ENCODE measurements around the gene DICER1.
"Not testable (repeated sequence)": the region's sequence is repeated elsewhere in the genome, so short reads cannot be mapped to it uniquely, and the experiment has no call there.

Gene DICER1, protein sequence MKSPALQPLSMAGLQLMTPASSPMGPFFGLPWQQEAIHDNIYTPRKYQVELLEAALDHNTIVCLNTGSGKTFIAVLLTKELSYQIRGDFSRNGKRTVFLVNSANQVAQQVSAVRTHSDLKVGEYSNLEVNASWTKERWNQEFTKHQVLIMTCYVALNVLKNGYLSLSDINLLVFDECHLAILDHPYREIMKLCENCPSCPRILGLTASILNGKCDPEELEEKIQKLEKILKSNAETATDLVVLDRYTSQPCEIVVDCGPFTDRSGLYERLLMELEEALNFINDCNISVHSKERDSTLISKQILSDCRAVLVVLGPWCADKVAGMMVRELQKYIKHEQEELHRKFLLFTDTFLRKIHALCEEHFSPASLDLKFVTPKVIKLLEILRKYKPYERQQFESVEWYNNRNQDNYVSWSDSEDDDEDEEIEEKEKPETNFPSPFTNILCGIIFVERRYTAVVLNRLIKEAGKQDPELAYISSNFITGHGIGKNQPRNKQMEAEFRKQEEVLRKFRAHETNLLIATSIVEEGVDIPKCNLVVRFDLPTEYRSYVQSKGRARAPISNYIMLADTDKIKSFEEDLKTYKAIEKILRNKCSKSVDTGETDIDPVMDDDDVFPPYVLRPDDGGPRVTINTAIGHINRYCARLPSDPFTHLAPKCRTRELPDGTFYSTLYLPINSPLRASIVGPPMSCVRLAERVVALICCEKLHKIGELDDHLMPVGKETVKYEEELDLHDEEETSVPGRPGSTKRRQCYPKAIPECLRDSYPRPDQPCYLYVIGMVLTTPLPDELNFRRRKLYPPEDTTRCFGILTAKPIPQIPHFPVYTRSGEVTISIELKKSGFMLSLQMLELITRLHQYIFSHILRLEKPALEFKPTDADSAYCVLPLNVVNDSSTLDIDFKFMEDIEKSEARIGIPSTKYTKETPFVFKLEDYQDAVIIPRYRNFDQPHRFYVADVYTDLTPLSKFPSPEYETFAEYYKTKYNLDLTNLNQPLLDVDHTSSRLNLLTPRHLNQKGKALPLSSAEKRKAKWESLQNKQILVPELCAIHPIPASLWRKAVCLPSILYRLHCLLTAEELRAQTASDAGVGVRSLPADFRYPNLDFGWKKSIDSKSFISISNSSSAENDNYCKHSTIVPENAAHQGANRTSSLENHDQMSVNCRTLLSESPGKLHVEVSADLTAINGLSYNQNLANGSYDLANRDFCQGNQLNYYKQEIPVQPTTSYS (N-terminal part only)

DNA sequence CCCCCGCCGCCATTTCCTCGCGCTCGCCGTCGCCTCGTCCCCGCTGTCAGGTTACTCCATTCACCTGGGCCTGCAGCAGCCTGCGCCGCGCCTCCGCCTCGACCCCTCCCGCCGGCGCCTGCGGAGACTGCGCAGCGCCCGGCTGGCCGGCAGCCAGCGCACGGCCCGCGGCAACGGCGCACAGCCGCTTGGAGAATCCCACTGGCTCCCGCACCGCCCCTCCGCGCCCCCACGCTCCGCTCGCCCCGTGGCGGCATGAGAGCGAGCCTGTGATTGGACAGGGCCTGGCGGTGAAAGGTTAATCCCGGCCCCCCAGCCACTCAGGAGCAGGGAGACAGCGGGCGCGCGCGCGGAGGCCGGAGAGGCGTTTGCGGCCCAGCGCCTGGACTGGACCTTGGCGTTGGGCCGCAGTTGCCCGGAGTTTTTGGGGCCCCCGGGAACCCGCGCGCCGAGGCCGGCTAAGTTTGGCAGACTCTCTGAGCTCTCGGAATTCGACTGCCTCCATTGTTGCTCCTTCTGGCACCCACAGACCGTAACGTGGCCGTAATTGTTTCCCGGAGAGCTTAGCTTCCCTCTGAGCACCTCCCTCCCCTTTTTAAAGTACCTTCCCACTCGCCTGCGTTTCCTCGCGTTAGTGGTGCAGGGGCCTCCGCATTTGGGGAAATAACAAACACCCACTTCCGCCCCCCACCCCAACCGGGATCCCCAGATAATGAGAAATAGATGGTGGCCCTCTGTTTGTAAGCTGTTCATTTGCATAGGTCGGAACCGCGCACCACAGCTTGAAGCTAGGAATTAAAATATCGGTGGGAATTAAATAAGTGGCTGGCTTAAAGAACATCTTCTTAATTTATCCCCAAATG lies at the start of gene DICER1:
Gene DICER1 (minus strand): TSS at position 203 of the 863 bp plus-strand sequence. CDS start 24,071 bp downstream, outside the sequence.
- peak; percentile 73 to 74 for DNase-seq

DNA sequence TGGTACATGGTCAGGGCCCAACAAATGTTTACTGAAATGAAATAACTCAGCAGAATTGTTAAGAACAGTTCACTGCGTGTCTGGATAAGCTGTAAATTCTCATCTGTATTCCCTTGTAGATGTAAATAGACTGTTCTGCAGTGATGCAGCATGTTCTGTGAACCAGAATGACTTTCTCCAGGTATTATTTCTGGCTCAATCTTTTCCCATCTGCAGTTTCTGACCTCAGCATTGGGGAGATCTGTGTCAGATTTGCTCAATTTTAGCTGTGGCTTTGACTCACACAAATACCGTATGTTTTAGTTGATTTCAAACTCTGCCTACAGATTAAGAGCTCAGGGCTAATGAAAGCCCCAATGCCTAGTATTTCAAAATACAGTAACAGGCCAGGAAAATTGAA lies 49.2 kb upstream of the DICER1 start:
- no peak for DNase-seq

DNA sequence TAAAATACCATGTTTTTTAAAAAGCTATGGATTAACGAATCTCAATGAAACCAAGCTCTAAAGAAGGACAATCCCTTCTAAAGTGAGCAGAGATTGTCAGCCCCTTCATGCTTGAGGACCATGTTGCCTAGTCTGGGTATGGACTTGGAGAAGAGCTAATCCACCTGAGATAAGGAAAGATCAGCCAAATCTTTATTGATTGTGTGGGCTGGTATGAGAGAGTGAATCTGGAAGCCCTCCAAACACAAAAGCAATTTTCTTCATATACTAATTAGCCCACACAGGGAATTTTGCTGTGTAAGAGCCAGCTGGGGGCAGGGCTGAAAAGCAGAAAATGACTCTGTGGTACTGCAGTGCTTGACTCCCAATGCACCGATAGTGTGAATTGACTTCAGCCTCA lies 47.4 kb upstream of the DICER1 start:
- DNase-seq, result no peak

DNA sequence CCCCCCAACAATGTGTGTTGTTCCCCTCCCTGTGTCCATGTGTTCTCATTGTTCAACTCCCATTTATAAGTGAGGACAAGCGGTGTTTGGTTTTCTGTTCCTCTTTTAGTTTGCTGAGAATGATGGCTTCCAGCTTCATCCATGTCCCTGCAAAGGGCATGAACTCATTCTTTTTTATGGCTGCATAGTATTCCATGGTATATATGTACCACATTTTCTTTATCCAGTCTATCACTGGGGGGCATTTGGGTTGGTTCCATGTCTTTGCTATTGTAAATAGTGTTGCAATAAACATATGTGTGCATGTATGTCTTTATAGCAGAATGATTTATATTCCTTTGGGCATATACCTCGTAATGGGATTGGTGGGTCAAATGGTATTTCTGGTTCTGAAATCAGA lies 44.4 kb upstream of the DICER1 start:
- DNase-seq, result not testable (repeated sequence)

DNA sequence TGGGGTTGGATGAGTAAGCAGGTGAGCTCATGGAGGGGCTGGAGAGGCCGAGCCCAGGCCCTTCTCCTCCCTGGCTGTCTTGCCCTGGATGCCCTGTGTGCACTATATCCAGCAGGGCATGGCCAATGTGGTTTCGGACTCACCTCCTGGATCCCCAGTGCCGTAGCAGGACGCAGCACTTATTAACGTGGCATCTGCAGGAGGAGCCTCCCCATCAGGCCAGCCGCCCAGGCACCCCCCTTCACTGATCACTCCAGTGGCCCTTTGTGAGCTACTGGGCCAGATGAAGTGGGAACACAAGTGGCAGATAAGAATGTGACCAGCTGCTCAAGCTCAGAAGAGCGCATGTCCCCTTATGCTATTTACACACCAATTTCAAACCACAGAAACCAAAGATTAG lies 43.1 kb upstream of the DICER1 start:
- DNase-seq, result no peak

DNA sequence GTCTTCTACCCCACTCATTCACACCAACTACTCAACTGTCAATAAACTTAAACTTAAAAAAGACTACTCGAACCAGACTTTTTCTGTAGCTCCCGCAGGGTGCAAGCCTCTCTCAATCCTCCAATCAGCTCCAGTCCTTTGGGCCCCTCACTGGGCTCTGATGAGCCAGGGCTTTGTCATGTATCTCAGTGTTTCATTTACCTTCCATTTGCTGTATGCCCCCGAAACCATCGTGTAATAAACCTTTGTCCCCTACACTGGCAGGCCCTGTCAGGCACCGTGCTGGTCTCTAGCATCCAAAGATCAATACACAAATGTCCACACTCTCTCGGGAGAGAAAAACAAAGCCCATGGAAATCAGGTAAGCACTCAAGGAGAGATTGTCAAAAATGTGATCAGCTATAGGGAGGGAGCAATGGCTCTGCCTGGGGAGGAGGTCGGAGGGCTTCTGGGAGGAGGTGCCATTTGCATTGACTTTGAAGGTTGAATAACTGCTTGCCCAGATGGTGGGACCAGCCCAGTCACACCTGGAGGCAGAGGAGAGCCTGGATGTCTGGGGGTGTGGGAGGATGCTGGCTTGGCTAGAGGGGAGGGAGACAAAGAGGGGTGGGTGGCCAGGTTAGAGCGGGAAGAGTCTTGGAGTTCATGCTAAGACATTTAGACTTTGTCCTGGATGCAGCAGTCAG lies 42.1 kb upstream of the DICER1 start:
- no peak for DNase-seq

DNA sequence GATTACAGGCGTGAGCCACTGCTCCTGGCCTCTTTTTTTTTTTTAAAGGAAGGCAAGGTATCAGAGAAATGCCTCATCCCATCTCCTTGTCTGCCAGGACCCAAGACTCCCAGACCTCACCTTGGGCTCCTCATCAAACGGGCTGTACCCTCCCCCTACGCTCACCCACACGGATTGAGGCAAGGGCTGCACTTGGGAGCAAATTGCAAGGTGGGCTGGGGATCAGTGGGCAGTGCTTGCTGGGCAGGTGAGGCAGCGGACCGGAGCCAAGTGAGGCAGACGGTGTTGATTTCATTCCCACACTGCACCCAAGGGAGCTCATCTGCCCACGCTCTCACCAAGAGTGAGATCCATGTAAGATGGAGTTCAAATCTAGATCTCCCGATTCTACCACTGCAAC lies 41.0 kb upstream of the DICER1 start:
- DNase-seq, result no peak

DNA sequence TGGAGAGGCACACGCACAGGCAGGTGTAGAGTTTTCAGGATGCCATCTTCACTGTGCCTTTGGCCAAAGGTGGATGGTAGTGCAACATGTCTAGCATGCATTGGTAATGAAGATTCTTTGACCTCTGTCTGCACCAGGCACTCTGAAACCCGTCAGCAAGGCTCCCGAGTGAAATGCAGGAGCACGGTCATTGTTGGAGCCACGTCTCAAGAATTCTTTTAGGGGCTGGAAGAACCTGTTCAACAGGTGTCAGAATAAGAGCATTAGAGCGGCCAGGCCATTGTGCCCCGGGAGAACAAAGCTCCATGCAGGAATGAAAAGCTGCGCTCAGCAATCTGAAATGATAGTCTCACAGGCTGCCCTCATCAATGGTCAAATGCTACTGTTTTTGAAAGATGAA lies 40.2 kb upstream of the DICER1 start:
- no peak for DNase-seq

DNA sequence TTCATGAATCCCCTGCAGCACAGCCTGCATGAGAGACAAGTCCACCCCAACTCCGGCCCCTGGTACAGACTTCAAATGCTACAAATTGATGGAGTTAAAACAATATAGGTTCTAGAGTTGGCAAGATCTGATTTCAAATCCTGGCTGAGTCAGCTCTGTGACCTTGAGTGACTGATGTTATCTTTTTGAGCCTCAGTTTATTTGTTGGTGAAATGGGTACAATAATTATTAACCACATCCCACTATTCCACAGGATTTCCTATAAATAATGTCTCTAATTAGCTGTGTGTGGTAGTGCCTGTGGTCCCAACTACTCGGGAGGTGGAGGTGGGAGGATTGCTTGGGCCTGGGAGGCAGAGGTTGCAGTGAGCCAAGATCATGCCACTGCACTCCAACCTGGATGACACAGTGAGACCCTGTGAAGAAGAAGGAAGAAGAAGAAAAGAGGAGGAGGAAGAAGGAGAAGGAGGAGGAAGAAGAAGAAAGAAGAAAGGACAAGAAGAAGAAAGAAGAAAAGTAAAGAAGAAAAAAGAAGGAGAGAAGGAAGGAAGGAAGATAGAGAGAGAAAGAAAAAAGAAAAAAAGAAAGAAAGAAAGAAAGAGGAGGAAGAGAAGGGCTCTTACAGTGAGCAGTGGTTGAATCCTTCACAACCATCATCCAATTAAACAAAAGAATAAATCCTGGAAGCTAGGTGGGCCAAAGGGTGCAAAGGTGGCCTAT lies 39.7 kb upstream of the DICER1 start:
- DNase-seq, result no peak

DNA sequence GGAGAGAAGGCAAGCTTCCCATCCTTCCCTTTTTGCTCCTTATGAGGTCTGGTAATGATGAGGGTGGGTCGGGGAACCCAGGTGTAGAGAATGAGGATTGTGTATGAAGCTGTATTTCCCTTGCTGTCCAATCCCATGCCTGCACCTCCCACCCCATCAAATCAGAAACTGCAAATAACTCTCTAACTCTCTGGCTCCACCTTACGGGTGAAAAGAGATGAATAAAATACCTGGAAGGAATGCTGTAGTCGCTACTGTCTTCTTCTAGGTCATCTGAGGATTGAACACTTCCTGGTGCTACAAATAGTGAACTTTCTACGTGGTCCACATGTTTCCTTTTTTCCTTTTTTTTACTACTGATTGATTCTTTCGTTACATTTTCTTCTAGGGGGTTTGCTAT lies 38.9 kb upstream of the DICER1 start:
- DNase-seq, result no peak

DNA sequence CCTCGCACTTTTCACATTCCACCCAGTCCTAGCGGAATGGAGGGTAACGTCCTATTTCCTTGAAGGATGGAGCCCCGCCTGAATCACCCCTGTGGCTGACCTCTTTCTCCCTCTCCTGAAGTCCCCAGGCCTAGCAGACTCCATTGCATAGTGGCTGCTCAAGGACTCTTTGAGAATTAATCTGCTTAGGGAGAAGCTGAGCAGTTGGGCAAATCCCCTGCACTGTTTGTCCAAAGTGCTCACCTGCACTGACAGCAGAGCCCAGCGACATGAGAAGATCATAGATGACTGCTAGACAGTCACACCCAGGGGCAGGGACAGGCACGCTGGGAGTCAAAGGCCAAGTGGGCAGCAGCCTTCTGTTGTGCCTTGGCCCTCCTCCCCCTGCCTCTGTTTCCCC lies 37.7 kb upstream of the DICER1 start:
- no peak for DNase-seq

DNA sequence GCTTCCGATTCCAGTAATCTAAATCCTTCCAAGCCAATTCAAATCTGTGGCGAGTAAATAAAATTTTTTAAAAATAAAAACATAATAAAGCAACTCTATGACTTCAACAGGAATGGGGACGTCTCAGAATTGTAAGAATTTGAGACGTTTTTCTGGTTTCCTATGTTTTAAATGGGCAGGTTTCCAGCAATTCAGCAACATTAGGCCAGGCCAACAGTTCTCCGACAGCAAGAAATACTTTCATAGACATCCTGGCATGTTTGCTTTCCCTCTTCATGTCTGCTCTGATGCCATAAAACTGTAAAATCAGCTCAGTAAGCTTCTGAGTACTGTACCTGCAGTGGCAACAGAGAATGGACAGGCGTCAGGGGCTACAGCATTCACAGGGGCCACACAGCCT lies 35.8 kb upstream of the DICER1 start:
- DNase-seq, result no peak

DNA sequence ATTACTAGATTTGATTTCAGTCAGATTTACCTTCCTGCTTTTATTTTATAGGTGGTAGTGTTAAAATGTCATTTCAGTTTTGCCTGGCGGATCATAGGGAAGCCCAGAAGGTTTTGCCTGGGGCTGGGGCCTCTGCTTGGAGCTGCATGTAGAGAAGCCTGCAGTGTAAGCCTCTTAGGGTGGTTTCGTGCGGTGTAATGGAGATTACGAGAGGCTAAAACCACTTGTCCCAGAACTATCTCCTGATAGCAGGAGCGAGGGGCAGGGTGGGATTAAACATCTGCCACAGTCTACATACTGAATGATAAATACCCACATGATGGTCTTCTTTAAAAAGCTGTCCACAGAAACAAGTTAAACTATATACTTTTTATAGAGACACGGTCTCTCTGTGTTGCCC lies 35.0 kb upstream of the DICER1 start:
- DNase-seq, result no peak

DNA sequence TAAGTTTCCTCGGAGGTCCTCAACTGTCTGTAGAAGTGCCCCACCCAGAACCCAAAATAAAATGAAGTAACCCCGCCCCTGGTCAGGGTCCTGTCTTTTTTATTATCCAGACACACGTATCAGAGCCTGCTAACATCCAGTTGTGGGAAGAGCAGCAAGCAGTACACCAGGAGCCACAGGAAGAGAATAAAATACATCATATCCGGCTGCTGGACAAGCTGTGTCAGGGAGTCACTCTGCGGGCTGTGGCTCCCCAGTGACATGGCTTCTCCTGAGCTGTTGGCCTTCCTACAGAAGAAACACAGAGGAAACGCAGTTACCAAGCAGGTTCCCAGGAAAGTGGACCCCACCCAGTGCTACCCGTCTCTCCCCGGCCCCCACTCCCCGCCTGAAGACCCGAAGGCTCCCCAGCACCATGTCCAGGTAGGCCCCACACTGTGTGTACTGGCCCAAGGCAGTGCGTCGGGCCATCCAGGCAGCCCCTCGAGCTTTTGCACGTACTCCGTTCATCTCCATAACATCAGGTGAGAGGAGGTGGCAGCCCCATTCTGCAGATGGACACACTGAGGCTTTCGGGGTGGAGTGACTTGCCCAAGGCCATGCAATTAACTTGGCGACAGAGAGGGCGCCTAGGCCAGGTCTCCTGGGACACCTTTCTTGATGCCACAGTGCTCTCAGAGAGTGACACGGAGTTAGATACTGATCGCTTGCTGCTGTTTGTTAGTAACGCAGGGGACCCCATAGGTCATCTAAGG lies 34.3 kb upstream of the DICER1 start:
- no peak for DNase-seq

DNA sequence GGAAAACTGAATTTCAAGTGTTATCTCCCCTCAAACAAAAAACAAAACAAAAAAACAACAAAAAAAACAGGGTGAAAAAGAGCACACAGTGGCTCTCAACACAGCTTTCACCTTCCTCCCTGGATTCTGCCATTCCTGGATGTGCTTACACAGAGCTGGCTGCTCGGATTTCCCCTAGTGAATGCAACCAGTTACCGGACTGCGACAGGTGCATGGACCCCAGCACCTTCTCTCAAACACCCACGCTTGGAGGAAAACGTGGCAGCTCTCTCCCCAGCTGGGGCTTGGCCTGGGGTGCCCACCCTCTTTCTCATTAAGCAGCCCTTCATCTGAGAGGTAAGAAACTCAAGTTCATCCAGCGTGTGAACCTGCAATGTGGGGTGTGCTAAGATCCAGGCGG lies 33.5 kb upstream of the DICER1 start:
- no peak for DNase-seq

DNA sequence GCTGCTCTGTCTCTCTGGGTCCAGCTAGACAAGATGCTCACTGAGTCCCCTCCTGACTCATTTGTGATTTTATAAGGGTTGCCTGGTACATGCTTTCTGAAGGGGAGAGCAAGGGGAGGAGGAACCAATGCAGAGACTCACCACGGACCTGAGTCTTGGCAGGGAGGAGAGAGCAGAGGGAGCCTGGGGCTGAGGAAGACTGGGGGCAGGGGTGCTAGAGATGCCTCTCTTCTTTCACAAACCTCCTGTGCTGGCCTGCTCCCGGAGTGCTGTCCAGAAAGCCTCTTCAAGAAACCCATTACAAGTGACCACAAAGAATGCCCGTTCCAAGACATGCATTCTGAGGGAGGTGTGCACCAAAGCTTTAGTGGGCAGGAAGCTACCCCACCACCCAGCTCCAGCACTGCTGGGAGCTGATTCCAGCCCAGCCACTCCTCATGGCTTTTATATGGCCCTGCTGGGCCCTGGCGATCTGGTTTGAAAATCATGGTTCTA lies 33.1 kb upstream of the DICER1 start:
- DNase-seq, result no peak

DNA sequence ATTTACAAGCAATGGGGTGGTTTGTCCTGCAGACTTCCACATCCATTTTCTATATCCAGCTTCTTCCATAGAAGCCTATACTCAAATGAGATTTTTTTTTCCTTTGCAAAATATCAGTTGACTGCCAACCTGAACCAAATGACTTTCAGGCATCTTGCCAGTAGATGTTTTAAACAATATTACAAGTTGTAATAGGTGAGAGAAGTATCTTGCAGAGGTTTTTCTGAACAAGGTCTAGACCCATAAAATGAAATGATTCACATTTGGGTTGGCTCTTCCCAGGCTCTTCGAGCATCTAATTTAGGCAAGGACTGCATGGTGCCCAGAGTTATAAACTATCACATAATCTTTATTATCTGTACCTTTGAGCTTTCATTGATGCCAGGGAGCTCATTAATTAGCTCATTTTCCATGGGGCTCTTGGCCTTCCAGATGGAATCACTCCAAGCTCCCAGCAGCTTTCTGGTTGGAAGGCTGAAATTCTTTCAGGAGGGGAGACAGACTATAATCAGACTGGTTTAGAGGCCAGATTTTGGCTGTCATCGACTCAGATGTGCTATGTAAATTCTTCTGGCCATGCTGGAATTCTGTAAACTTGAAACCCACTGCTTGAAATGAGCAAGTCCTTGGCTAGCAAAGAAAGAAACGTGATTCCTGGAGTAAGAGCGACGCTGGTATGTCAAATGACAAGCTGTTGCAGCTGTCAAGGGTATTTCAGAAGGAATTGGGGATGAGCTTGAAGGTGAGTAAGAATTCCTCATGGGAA lies 32.2 kb upstream of the DICER1 start:
- no peak for DNase-seq

DNA sequence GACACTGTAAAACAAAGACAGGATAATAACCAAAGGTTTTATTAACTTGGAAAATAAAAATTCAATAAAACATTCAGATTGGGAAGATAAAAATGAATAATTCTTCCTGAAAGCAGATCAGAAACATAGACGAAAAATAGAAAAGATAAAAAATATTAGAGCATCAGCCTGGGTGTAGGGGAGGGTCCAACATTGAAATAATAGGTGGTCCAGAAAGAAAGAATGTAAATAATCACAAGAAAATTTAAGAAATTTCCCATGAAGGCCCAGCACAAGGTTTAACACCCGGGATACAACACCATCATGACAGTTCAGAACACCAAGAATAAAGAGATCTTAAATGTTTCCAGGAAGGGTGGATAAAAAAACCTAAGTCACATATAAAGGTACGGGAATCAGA lies 31.1 kb upstream of the DICER1 start:
- DNase-seq, result no peak

DNA sequence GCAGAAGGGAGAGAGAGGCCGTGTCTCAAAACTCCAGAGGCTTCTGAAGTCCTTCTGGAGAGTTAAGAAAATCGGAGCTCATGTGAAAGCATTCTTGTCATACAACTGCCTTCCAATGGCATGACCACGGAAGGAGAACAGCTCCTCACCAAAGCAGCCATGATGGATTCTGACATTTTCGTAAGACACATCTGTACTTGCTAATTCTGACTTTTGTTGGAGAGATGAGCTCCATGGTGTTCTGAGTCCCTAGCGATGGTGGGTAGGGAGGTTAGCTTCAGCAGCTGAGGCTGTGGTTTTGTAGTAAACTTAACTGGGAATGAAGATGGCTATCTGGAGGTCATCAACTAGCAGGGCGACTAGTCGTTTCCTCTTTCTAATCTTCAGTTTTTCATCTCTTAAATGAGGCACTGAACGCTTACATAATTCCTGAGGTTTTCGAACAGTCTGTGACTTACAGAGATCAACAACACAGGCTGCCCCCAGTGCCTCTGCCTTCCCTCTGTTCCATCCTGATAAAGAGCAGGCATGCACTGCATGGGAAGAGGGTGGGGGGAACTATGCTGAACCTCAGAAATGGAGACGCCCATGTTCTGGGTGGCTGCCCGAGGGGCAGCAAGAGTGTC lies 28.6 kb upstream of the DICER1 start:
- DNase-seq, result peak; percentile 72 to 82

All from AML-193 (cell line).